Breast epithelium (tissue), 3 donors: ENCODE results near the gene RAB29.
A peak's percentile ranks its signal among the peaks of the same experiment; 100 is the strongest.

Source experiments
- POLR2A ChIP-seq: fragments of 450-650 bp; IDR thresholded peaks from one replicate; pipeline ENCODE4 v1.6.1; 2016; ENCODE audit warnings: antibody characterized with exemption, mild to moderate bottlenecking, moderate library complexity
- TF ChIP-seq, protein P1 (sequence below), 3 donors: fragments of 450-650 bp; IDR thresholded peaks; one replicate each; pipeline ENCODE4 v1.5.1; 2016 to 2017; ENCODE audit warnings: antibody characterized with exemption in 3 of 3, mild to moderate bottlenecking in 3 of 3, moderate library complexity in 3 of 3

DNA sequence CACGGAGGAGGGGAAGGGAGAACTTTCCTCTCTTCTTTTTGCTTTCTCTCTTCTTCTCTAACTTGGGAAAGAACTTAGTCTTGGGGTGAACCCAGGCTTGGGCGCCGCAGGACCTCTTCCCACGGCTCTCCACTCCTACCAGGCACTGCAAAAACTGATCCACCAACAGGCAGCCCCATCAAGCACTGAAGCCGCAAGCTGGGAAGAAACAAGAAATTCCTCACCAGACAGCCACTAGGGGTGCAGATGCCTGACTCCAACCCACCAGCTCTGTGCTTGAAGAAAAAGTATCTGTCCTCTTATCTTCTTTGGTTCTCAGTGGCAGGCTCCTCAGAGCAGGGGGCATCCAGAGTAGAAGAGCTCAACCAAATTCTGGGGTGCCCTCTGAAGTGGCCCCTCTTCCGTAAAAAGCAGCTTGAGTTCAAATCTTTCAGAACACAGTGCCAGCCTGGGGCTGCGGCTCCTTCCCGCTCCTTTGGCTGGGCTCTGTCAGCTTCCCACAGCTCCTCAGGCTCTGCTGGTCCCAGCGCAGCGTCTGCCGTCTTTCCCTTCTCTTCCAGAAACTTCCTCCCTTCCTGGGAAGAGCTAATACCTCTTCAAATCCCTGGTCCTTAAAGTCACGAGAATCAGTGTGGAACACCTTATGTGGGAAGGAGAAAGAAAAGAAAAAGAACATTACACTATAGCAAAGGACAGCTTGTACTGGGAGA is 35.3 kb upstream of the RAB29 start:
- TF ChIP-seq POLR2A, result no peak
- TF ChIP-seq, protein P1, sequence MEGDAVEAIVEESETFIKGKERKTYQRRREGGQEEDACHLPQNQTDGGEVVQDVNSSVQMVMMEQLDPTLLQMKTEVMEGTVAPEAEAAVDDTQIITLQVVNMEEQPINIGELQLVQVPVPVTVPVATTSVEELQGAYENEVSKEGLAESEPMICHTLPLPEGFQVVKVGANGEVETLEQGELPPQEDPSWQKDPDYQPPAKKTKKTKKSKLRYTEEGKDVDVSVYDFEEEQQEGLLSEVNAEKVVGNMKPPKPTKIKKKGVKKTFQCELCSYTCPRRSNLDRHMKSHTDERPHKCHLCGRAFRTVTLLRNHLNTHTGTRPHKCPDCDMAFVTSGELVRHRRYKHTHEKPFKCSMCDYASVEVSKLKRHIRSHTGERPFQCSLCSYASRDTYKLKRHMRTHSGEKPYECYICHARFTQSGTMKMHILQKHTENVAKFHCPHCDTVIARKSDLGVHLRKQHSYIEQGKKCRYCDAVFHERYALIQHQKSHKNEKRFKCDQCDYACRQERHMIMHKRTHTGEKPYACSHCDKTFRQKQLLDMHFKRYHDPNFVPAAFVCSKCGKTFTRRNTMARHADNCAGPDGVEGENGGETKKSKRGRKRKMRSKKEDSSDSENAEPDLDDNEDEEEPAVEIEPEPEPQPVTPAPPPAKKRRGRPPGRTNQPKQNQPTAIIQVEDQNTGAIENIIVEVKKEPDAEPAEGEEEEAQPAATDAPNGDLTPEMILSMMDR (IDR thresholded peaks at IDR 0.05), result peak in 1 of 3 donors; percentile 18
